Mammary epithelial cell (primary cell): ENCODE measurements around the gene NPAS3.

Experiments used
- CTCF ChIP-seq, 2 donors: IDR thresholded peaks in 1 of 2; conservative IDR thresholded peaks in 1 of 2; 2 replicates each; pipeline ENCODE4 v1.5.1; 2011 to 2012; ENCODE audit warnings: inconsistent platforms in 2 of 2, low read length in 2 of 2, mild to moderate bottlenecking in 2 of 2, control low read depth in 1 of 2, low read depth in 1 of 2; ENCODE audit not compliant: insufficient read depth in 1 of 2; ENCODE audit errors: extremely low read depth in 1 of 2
- EZH2 ChIP-seq: IDR thresholded peaks from 2 replicates; pipeline ENCODE4 v1.6.1; 2012; ENCODE audit warnings: low read length, inconsistent platforms, borderline replicate concordance

- TF ChIP-seq CTCF (conservative IDR thresholded peaks at IDR 0.05 in 1 of 2, IDR thresholded peaks at IDR 0.05 in 1 of 2; ENCODE audit: extremely low read depth in 1 of 2, insufficient read depth in 1 of 2, low read depth in 1 of 2, low read length in 2 of 2) (no peak), EZH2 (no peak)
Measured at GRCh38 chr14:33834466-33835260, 896.0 kb downstream of the NPAS3 start.
